GM18858 (cell line): ENCODE data around the gene CHCHD6.

Source experiments
- ATAC-seq: cut with Tn5 transposase; IDR thresholded peaks from one replicate; pipeline ENCODE4 v1.9.1; 2021; ENCODE audit not compliant: unreplicated experiment

CHCHD6 gene

DNA sequence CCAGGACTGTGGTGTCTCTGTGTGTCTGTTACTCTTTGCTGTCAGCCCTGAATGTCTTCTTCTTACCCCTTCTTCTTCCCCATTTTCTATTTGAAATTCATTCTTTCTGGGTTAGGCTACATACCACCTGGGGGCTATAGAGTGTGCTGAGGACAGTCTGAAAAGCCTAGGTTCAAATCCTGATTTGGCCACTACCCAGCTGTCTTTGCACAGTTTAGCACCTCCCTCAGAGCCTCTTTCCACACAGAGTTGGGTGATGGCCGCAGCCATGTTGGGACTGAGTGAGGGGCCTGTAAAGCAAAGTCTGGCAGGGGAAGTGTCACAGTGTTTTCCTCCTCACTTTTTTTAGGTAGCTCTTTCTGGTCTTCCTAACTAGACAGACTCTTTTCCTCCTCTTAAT lies 113.7 kb downstream of the CHCHD6 start:
- no peak for ATAC-seq

DNA sequence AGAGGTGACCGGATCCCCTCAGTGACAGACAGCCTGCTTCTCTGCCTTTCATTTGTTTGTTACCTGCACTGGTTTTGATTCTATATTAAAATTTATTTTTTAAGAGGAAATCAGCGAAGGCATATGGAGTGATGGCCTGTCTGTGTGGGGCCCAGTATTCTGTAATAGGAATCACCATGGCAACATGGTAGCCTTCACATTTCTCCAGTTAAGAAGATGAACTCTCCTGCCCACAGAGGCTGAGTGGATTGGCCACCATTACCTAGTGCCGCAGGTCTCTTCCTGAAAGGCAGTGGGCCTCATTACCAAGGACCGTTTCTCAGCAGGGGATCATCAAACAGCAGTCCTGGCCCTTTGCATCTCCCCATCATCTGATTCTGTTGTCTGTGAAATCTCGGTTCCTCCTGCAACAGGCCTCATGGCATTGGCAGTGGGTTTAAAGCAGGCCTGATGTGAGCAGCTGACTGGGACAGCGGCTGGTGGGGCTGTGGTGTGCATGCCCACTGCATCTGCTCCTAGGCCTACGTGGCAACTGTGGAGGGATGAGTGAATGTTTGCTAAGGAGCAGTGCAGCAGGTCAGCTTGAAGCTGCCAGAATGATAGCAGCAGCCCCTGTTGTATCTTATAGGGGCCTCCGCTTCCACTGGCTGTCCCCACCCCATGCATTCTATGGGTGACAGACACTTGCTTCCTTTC lies 114.5 kb downstream of the CHCHD6 start:
- ATAC-seq: no peak

DNA sequence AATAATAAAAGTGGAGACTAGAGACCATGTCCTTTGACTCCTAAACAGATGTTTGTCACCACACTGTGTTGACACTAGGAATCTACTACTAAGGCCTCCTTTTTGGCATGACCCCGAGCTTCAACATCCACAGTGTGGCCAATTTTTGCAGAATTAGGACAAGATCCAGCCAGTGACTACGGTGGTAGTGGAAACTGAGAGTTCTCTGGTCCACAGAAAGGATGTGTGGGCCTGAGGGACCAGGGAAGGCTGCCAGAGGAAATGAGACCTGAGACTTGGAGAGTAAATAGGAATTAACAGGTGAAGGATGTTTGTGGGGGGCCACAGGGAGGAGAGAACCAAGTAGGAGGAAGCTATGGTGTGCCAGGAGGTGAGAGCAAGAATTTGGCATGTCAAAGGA lies 122.7 kb downstream of the CHCHD6 start:
- ATAC-seq: no peak

DNA sequence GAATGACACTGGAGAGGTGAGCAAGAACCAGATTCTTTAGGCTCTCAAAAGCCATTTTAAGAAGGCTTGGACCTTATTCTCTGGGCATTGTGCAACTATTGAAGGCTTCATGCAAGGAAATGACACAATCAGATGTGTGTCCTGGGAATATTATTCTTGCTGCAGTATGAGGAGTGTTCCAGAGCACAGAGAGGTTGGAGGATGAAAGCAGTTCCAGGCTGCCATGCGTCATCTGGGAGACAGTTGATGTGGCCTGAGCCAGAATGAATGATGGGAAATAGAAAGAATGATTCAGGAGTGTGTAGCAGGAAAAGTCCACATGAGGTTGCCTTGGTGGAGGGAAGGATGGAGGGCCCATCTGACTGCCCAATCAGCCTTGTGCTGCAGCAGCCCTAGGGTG lies 123.1 kb downstream of the CHCHD6 start:
- ATAC-seq: no peak

DNA sequence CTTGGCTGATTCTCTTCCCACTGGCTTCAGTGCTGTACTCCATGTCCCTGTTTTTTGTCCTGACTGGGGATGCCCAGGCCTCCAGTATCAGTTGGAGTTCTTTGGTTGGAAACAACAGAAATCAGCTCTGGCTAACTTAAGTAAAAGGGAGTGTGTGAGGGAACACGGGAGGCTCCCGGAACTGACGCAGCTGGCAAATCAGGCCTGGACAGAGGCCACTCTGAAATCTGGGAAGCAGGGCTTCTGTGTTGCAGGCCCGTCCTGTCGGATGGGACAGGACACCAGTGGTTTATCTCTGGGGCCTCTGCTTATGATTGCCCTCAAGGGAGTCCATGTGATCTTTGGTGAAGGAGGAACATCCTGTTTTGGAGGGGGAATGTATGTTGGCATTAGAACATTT lies 124.3 kb downstream of the CHCHD6 start:
- no peak for ATAC-seq

DNA sequence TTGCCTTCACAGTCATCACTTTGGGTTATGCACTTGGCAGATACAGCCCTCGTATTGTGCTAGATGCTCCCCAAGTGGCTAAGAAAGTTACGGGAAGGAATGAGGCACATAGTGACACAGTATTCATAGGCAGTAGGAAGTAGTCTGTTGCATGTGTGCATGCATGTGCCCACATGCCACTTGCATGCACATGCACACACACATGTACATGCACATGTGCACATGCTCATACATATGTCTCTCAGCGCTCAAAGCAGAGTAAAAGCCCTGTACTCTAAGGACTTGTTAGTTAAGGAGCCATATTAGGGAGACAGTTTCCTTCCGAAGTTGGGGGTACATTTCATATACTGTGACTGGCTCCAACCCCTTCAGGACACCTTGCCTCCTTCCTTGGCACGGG lies 128.9 kb downstream of the CHCHD6 start:
- no peak for ATAC-seq

DNA sequence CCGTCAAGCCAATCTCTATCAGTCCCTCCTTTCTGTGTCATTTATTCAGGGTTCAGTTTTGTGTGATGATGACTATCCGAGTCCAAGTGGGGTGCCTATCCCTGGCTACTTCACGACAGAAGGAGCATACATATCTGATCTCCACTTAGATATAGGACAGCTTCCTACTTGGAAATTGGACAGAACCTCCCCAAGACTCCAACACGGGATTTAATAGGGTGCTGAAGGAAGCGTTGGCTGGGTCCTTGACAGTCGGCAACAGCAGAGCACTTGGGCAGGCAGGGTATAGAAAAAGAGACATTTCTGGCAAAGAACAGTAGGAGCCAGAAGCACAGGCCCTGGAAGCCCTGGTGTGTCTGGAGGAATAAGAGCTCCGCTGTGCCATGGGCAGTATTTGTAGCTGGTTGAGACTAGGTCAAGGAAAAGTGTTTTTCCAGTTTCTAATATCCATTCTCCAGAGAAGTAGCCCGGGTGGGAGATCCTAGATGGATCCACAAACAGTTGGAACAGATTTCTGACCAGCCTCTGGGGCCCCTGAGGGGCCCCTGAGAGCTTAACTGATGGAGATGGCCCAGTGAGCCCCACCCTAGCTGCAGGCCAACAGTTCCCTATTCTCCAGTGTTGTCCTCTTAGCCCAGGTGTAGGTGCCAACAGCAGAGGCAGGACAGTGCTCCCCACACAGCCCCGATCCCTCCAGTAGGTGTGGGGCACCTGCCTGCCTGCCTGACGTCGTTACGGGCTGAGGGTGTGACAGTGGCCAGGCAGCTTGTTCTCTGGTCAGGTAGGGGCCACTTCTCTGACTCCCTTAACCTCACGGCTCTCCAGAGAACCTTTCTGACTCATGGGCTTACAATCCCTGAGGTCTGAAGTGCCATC lies 130.8 kb downstream of the CHCHD6 start:
- no peak for ATAC-seq

DNA sequence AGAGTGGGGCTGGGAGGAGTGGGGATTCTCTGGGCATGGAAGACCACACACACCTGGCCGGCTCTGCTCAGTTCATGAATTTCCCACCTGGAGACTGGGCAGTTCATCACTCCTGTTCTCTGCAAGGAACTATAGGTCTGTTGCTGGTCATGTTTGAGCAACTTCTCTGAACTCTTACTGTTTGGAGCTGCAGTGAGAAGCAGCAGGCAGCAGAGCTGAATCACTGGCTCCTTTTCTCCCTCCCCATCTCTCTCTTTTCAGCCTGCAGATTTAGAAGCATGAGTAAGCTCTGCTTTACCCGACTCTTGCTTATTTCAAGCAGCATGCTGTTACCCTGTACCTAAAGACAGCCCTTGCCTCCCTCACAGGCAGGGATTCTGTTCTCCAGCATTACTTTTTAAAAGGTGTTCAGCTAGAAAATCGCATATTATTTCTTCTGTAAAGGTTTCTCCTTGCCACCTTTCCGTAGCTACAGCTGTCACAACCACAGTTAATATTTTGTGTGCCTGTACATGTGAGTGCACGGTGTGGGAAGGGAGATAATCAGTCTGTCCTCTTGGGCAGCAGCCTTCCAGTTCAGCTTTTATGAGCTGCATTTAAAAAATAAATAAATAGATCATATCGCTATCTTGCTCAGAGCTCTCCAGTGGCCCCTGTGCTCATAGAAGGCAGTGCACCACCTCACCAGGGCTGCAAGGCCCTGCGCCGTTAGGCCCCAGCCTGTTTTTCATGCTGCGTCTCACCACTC lies 131.6 kb downstream of the CHCHD6 start:
- ATAC-seq: no peak

DNA sequence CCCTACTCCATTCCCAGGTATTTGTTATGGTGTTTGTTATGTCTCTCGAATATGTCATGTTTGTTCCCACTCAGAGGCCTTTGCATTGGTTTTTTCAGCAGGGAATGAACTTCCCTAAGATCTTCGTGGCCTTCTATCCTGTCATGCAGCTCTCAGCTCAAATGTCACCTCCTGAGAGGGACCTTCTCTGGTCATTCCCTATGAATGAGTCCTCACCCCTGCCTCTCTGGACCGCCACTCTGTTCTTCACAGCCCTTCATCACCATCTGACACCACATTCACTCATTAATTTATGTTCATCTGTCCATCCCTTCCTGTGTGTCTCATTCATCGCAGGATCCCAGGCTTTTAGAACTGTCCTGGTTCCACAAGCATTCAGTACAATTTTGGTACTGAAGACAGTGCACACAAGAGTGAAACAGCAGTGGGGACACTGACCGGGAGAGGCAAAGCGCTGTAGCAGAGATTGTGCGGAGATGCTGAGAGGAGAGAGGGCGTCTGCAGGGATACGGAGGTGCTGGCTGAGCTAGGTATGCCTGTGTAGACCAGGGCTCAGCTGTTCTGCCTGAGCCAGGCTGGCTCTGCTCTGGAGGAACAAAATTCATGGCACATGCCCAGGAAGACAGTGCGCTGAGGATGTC lies 132.3 kb downstream of the CHCHD6 start:
- no peak for ATAC-seq

DNA sequence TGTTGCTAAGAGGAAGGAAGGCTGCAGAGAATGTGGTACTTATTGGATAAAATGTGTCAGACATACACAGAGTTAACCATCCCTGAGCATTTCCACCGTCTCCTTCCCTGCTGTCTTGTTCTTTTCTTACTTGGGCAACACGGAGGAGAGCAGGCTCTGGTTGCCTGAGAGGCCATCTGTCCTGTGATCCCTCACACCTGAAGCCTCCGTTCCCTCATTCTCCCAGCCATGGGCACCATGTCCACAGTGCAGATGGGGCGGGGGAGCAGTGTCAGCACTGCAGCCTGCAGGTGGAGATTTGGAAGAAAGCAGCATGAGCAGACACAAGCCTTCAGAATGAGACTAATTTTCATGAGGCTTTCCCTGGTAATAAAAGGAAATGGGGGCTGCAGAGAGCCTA lies 133.7 kb downstream of the CHCHD6 start:
- ATAC-seq: no peak

DNA sequence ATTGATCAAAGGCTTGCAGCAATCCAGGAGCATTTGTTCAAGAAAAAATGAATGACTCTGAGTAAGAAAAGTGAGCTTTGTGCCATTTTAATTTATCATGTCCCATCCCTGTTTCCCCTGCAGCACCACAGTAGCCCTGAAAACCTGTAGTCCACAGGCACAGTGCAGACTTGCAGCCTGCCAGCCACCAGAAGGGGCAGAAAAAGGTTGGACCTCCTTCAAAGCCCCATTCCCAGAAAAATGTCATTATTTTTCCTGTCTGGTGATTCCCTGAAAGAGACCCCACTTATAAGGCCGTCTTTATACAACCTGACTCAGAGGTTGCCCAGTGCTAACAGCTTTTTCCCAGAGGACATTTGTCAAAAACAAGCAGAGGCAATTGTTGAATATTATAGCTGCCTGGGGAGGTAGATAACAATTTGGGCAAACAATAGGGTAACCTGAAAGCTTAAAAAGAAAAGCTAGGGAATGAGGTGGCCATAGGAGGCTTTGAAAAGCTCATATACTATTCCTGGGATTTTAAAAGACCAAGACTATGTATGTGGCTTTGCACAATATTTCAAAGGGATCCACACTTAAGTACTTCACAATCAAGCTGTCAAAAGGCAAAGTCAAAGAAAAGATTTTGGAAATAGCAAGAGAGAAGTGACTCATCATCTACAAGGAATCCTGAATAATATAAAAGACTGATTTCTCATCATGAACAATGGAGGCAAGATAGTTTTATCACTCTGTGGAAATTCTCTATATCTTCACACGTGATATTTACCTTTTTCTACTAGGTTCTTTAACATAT lies 142.1 kb downstream of the CHCHD6 start:
- no peak for ATAC-seq

DNA sequence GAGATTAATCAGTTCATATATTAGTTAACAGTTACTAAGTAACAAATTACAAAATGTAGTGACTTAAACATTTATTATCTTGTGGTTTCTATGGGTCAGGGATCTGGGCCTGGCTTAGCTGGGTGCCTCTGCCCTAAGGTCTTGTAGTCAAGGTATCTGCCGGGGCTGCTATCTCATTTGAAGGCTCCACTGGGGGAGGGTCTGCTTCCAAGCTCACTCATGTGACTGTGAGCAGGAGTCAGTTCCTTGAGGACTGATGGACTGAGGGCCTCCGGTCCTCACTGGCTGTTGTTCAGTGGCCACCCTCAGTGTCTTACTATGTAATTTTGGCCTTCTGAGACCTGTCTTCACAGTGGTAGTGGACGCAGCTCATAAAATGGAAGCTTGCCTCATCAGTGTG lies 143.0 kb downstream of the CHCHD6 start:
- no peak for ATAC-seq

DNA sequence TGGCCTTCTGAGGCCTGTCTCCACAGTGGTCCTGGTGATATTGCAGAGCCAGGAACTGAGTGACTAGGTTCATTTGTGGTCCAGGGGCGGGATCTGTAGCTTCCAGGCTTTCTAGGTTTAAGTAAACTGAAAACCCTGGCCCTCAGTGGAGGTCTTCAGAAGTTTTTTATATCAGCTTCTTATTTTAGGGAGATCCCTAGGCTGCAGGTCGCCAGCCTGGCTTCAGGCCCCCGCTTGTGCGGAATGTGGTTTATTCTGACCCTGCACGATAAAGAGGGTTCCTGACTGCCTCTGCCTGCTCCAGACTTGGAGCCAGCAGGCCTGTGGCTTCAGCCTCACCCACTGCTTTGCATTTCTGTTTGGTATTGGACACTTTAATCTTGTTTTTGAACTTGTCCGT lies 145.0 kb downstream of the CHCHD6 start:
- ATAC-seq: no peak

DNA sequence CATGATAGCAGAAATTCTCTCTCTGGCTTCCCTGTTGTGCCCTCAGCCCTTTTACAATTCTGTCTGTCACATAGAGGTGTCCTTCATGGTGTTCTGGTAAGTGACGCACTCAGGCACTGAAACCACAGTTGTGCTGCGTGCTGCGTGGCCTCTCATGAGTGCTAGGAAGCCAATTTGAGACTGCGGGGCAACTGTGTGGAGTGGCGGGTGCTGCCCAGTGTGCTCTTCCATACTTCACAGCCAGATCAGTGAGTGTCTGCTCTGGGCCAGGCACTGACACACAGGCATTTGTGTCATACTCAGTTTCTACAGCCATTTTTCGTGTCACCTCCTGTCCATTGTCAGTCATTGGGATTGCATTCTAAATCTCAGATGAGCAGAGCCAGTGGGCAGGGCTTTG lies 145.7 kb downstream of the CHCHD6 start:
- ATAC-seq: no peak

DNA sequence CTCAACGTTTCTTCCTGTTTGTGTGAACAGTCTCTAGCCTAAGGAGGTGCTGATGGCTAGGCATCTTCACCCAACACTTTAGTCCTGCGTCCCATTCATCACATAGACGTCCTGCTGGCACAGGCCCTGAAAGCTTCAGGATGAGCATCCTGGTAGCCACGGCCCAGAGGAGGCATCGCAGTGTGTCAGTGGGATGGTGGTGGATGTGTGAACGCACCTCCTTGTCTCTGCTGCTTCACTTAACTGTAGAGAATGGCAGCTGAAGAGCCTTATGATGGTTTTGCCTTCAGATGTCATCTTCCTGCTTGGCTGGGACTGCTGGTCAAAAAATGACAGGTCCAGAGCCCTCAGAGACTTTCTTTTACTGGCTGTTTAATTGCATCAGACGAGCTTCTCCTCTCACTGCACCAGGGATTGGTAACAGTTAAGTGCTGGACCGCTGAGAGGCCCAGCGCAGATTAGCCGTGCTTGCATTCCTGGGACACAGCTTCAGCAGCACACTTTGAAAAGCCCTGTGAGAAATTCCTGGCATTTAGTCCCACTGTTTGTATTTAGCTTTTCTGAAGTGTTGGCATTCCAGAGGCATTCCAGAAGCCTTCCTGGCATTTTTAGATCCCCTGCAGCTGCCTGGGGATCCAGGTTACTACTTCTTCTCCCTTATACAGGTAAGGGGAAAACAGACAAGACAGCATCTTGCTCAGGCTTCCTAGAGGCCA lies 146.5 kb downstream of the CHCHD6 start:
- ATAC-seq: no peak

DNA sequence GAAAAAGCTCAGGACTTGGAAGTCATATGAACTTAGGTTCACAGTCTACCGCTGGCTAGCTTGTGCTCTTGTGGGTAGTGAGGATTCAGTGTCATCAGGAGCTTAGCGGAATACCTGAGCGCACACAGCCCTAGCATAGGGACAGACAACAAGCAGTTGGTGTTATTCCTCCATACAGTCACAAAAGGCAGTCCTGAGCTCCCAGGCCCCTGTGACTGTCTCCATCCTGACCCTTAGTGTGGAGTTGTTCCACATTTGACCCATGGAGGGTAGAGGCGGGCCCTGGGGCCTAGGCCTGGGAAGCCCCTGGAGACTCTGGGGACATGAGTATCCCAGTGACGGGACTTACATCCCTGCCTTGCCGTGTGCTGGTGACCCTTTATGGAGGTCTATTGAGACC lies 147.3 kb downstream of the CHCHD6 start:
- no peak for ATAC-seq

DNA sequence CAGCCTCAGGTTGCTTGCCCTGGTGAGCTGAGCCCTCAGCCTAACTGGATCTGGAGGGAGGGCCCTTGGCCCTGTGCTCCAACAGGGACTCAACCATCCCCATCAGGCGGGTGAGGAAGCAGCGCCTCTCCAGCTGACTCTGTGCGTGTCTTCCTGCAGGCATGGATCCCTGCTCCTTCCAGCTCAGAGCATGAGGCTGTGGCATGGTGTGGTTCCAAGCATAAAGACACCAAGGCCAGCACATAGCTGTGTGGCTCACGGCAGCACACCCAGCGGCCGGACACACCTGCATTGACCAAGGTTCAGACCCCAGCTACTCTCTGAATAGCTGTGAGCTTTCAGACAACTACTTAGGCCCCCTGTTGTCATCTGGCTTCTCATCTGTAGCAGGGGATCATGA lies 147.9 kb downstream of the CHCHD6 start:
- ATAC-seq: no peak

DNA sequence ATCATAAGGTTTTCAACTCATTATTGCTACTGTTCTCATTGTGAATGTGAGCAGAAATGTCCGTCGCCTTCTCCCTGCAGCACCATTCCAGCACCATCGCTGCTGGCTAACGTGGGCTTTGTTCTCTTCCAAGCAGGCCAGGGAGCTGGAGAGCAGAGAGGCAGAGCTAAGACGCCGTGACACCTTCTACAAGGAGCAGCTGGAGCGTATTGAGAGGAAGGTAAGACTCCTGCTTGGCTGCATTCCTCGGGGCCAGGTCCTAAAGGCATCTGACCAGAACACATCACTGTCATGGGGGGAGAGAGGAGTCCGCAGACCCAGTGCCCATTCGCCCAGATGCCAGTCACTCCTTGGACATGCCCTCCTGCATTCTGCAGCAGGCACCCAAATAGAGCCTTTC lies 148.5 kb downstream of the CHCHD6 start:
- ATAC-seq: no peak

DNA sequence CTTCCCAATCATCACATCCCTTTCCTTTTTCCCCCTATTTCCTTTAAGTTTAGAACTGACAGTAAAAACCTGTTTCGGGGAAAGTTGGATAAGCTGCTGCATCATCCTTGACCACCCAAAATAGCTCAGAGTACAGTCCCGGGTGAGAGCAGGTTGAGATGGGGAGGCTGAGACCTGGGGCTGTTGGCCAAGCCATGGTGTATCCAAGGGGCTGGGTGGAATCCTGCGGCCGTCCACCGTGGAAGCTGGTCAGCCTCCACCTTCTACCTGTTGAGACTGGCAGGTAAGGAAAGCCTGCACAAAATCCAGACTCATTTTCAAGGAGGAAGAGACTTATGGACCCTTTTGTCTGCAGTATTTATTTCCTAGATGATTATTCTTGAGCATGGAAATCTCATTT lies 150.6 kb downstream of the CHCHD6 start:
- no peak for ATAC-seq

DNA sequence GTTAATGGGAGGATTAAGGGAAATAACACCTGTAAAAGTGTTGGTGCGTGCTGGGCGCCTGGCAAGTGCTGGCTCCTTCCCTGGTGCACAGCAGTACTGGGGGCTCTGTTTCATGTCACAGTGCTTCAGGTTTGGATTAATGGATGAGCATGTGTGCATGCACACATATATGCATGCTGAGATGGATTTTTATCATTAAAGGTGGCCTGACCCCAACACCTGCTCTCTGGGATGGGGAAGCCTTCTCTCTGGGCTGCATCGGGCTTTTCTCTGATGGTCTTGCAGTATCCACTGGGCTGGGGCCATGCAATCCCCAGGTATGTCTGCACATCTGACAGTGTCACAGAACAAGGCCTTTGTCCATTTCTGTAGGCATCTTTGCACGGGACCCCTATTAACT lies 151.3 kb downstream of the CHCHD6 start:
- ATAC-seq: no peak
